Central memory CD8-positive, alpha-beta T cell (primary cell): ENCODE data around the gene KIZ.

Experiments
- ATAC-seq: fragments of 150-1000 bp; cut with Tn5 transposase; replicated peaks from 2 replicates; pipeline ENCODE4 v1.10.0; 2022; ENCODE audit warnings: mild to moderate bottlenecking, moderate FRiP score, moderate number of reproducible peaks; ENCODE audit not compliant: poor library complexity, severe bottlenecking; ENCODE audit errors: extremely low read depth
- DNase-seq, 2 donors: peaks; one replicate each; pipeline ENCODE4 v3.0.0; 2021; ENCODE audit warnings: low spot score in 2 of 2
- H3K27ac Mint-ChIP-seq: one replicate; pipeline ENCODE4 v1.8.0; 2022; ENCODE audit warnings: low read depth, mild to moderate bottlenecking, moderate library complexity, mixed read lengths
- H3K27me3 Mint-ChIP-seq: one replicate; pipeline ENCODE4 v1.8.0; 2022; ENCODE audit warnings: mixed read lengths
- H3K36me3 Mint-ChIP-seq: one replicate; pipeline ENCODE4 v1.8.0; 2022; ENCODE audit warnings: mild to moderate bottlenecking, moderate library complexity, mixed read lengths; ENCODE audit not compliant: insufficient read depth
- H3K4me1 Mint-ChIP-seq: one replicate; pipeline ENCODE4 v1.8.0; 2022; ENCODE audit warnings: mixed read lengths
- H3K4me3 Mint-ChIP-seq: one replicate; pipeline ENCODE4 v1.8.0; 2022; ENCODE audit warnings: mild to moderate bottlenecking, moderate library complexity, mixed read lengths
- H3K9me3 Mint-ChIP-seq: one replicate; pipeline ENCODE4 v1.8.0; 2022; ENCODE audit warnings: mixed read lengths

The KIZ gene

DNA sequence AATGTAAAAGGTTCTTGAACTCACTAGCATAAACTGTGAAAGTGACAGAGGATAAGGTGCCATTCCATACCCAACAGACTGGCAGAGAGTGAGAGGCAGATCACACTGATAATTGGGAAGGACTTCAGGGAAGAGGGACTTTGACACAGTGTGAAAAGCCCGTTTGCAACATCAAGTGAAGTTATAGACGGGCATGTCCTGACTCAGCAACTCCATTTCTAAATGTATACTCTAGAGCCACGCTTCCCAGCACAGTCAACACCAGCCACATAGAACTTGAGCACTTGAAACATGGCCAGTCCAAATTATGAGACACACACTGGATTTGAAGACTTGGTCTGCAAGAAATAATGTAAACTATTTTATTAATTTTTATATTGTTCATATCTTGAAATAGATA is 131.3 kb downstream of the KIZ start:
- H3K36me3 Mint-ChIP-seq, result no peaks in the 10 kb centered on the region
- no peak overlapping the region for H3K27ac Mint-ChIP-seq
- H3K4me3 Mint-ChIP-seq, result no peak overlapping the region
- no peaks in the 10 kb centered on the region for H3K9me3 Mint-ChIP-seq
- H3K4me1 Mint-ChIP-seq, result no peaks in the 10 kb centered on the region
- peaks cover 17% of the 10 kb centered on the region for H3K27me3 Mint-ChIP-seq
- no peak for DNase-seq
- ATAC-seq, result no peak

DNA sequence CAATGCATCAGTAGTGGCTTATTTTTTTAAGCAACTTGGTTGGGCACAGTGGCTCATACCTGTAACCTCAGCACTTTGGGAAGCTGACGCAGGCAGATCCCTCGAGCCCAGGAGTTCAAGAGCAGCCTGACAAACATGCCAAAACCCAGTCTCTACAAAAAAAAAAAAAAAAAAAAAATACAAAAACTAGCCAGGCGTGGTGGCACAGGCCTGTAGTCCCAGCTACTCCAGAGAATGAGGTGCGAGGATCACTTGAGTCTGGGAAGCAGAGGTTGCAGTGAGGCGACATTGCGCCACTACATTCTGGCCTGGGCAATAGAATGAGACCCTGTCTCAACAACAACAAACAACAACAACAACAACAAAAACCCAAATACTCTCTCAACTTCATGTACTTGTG is 132.5 kb downstream of the KIZ start:
- H3K9me3 Mint-ChIP-seq, result no peaks in the 10 kb centered on the region
- no peak for DNase-seq
- no peak overlapping the region for H3K4me3 Mint-ChIP-seq
- no peak overlapping the region for H3K27ac Mint-ChIP-seq
- H3K27me3 Mint-ChIP-seq, result peaks cover 27% of the 10 kb centered on the region
- H3K4me1 Mint-ChIP-seq, result no peaks in the 10 kb centered on the region
- H3K36me3 Mint-ChIP-seq, result no peaks in the 10 kb centered on the region
- no peak for ATAC-seq

DNA sequence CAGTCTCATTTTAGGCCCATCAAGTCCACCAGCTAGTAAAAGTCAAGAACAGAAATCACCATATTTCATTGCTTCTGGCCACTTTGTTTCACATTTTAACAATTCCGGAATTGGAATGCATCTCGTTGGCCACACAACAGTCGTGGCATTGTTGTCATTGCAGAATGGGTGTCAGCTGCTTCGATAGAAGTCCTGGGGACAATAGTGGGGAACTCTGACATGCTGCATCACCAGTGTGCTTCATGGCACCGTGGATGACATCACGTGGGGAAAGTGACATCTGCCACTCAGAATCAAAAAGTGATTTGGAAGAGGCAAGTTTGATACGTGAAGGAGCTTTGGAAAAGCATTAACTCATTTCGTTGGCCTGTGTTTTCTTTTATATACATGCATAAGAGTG is 133.5 kb downstream of the KIZ start:
- H3K4me1 Mint-ChIP-seq, result no peaks in the 10 kb centered on the region
- peaks cover 32% of the 10 kb centered on the region for H3K27me3 Mint-ChIP-seq
- H3K27ac Mint-ChIP-seq, result no peak overlapping the region
- no peaks in the 10 kb centered on the region for H3K36me3 Mint-ChIP-seq
- ATAC-seq (no peak), DNase-seq (no peak)
- H3K4me3 Mint-ChIP-seq, result no peak overlapping the region
- H3K9me3 Mint-ChIP-seq, result no peaks in the 10 kb centered on the region

DNA sequence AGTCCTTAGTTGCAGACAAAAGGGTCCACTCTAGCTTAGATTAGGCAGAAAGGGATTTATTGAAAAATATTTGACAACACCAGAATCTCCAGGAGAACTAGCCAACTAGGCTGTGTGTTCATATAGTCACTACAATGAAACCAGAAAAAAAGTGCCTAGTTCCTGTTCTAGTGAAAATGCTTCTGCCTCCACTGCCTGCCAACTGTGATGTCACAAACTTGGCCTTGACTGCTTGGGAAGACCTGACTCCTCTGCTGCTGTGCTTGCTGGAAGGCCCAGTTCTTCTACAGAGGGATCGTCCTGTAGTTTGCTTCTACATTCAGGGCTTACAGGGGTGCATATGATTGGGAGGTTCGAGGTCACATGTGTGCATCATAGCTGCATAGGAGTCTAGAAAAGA is 136.9 kb downstream of the KIZ start:
- Mint-ChIP-seq H3K36me3 (no peaks in the 10 kb centered on the region), H3K27ac (no peak overlapping the region), H3K4me3 (no peak overlapping the region), H3K4me1 (no peaks in the 10 kb centered on the region), H3K27me3 (peaks cover 34% of the 10 kb centered on the region), H3K9me3 (no peaks in the 10 kb centered on the region)
- ATAC-seq (no peak), DNase-seq (no peak)

DNA sequence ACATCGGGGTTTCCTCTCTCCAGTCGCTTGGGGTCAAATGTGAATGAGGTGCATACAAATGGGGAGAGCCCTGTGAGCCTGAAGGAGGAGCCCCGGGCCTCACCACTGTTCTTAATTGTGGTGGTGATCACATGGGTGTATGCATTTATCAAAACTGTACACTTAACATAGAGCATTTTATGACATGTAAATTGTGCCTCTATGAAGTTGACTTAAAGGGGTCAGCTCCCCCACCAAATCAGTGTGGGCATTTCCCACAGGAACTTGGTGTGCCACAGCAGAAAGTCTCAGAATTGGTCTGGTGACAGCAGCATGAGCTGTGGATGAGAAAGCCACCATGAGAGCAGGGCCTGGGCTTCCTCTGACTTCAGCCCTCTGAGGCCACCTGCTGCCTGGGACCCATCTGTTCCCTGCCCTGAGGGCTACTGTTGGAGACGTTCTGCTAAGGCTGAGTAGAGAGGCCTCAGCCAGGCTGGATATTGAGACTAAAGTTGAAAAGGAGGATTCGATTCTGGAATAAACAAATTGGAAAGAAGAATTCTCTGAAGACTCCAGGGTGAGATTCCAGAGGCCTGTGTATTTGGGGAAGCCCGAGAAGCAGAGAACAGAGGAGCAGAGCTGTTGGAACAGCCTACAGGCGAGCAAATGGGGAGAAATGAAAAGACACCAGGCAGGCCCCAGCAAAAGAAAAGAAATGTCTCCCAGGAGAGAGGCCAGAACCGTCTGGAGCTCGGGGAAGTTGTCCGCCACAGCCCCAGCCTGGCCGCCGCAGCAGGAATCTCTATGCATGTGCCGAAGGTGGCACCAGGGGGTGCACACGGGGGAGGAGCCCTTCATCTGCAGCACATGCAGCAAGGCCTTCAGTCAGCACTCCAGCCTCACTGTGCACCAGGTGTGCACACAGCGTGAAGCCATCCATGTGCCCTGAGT is 139.6 kb downstream of the KIZ start:
- Mint-ChIP-seq H3K4me3 (no peak overlapping the region), H3K4me1 (no peaks in the 10 kb centered on the region), H3K27ac (no peak overlapping the region), H3K27me3 (peaks cover 29% of the 10 kb centered on the region), H3K9me3 (no peaks in the 10 kb centered on the region), H3K36me3 (no peaks in the 10 kb centered on the region)
- DNase-seq (no peak), ATAC-seq (no peak)

DNA sequence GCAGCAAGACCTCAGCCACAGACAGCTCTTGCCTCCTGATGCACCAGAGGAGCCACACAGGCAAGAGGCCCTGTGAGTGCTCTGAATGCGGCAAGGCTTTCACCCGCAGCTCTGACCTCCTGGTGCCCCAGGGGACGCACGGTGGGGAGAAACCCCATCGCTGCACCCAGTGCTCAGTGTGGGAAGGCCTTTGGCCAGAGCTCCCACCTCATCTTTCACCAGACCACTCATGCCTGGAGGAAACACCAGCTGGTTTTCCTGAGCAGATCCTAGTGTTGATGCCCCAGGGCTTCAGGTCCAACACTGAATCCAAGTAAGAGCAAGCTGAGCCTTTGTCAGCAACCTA is 140.3 kb downstream of the KIZ start:
- no peak overlapping the region for H3K27ac Mint-ChIP-seq

DNA sequence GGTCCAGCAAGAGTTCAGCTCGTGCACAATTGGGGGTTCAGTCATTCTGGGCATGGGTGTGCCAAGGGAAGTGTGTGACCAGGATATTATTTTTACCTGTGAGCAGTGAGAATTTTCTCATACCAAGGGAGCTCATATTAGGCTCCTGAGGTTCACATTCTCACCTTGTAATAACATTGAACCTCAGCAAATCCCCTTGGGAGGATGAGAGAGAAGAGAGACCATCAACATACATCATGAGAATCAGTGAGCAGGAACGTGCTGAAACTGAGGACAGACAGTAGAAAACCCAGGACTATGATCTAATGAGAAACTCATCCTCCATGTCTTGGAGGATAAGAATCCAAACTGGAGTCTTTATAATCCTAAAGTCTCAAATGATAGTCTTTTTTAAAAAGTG is 143.9 kb downstream of the KIZ start:
- H3K9me3 Mint-ChIP-seq, result peaks cover 5% of the 10 kb centered on the region
- DNase-seq (no peak), ATAC-seq (no peak)
- no peaks in the 10 kb centered on the region for H3K4me1 Mint-ChIP-seq
- peaks cover 2% of the 10 kb centered on the region for H3K36me3 Mint-ChIP-seq
- H3K27me3 Mint-ChIP-seq, result peaks cover 54% of the 10 kb centered on the region
- H3K4me3 Mint-ChIP-seq, result no peak overlapping the region
- H3K27ac Mint-ChIP-seq, result no peak overlapping the region

More for the DNA sequence above, 140.3 kb downstream of the KIZ start:
- ATAC-seq (no peak), DNase-seq (no peak)
- Mint-ChIP-seq H3K9me3 (no peaks in the 10 kb centered on the region), H3K36me3 (peaks cover under 1% of the 10 kb centered on the region), H3K27me3 (peaks cover 35% of the 10 kb centered on the region), H3K4me3 (no peak overlapping the region), H3K4me1 (no peaks in the 10 kb centered on the region)

DNA sequence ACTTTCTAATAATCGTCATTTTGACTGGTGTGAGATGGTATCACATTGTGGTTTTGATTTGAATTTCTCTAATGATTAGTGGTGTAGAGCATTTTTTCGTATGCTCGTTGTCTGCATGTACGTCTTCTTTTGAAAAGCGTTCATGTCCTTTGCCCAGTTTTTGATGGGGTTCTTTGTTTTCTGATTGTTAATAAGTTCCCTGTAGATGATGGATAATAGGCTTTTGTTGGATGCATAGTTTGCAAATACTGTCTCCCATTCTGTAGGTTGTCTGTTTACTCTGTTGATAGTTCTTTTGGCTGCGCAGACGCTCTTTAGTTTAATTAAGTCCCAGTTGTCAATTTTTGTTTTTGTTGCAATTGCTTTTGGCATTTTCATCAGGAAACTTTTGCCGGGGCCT is 144.9 kb downstream of the KIZ start:
- peaks cover 5% of the 10 kb centered on the region for H3K9me3 Mint-ChIP-seq
- H3K27ac Mint-ChIP-seq, result no peak overlapping the region
- H3K27me3 Mint-ChIP-seq, result peaks cover 46% of the 10 kb centered on the region
- H3K36me3 Mint-ChIP-seq, result peaks cover 2% of the 10 kb centered on the region
- DNase-seq (no peak), ATAC-seq (no peak)
- no peak overlapping the region for H3K4me3 Mint-ChIP-seq
- H3K4me1 Mint-ChIP-seq, result no peaks in the 10 kb centered on the region

DNA sequence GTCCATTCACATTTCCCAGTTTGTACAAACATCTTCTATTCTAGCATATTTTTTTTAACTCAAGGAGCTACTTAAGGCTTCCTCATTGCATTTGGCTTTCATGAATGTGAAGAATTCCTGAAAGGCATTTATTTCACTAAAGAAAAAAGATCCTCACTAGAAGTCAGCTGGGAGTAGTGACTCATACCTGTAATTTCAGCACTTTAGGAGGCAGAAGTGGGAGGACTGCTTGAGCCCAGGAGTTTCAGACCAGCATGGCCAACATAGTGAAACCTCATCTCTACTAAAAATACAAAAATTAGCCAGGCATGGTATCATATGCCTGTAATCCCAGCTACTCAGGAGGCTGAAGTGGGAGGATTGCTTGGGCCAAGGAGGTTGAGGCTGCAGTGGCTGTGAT is 146.4 kb downstream of the KIZ start:
- H3K27ac Mint-ChIP-seq, result no peak overlapping the region
- ATAC-seq (no peak), DNase-seq (no peak)
- peaks cover 45% of the 10 kb centered on the region for H3K27me3 Mint-ChIP-seq
- H3K9me3 Mint-ChIP-seq, result peaks cover 5% of the 10 kb centered on the region
- H3K4me1 Mint-ChIP-seq, result no peaks in the 10 kb centered on the region
- no peak overlapping the region for H3K4me3 Mint-ChIP-seq
- H3K36me3 Mint-ChIP-seq, result peaks cover 2% of the 10 kb centered on the region

DNA sequence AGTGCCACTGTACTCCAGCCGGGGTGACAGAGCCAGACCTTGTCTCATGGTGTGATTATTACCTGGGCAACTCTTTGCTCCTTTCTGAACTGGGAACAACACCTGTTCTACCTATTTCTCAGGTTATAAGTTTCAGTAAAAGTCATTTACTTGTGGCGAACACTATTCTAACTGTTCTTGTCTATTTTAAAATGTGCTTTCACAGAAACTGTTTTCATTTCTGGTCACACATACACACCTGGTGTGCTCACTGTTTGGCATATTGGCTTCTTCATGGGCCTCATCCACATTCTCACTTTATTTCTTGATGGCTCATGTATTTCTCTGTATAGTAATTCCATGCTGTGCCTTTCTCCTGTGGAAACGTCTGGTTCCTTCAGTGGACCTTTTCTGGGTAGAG is 146.8 kb downstream of the KIZ start:
- Mint-ChIP-seq H3K36me3 (peaks cover 2% of the 10 kb centered on the region), H3K27me3 (peaks cover 46% of the 10 kb centered on the region), H3K27ac (no peak overlapping the region), H3K4me1 (no peaks in the 10 kb centered on the region), H3K4me3 (no peak overlapping the region), H3K9me3 (peaks cover 5% of the 10 kb centered on the region)
- DNase-seq, result no peak
- no peak for ATAC-seq

DNA sequence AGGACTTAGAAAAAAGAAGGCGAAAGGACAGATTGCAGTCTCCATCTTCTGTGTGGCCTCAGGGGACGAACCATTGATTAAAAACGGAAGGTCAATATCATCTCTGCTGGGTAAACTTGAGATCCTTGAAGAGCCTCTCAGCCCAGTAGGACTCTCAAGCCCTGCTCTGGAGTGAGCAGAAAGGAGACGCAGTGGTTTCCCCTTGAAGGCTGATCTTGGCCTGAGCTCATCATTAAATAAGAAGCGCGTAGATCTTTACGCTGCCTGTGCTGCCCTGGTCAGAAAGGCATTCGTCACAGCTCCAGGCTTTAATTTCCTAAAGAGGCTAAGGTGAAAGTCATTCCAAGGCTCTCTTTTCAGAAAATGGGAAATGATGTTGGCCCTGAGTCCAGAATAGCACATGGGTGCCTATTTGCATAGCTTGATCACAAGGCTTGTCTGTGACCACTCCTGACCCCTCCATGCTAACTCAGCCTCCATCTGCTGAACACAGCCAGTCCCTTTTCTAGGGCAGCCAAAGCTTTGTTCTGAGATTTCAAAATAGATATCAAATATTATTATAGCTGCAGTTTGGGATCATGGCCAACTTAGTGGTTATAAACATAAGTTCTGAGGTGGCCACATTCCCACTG is 148.0 kb downstream of the KIZ start:
- Mint-ChIP-seq H3K27me3 (peaks cover 54% of the 10 kb centered on the region), H3K4me3 (no peak overlapping the region), H3K27ac (no peak overlapping the region), H3K4me1 (no peaks in the 10 kb centered on the region), H3K9me3 (peaks cover 5% of the 10 kb centered on the region), H3K36me3 (peaks cover 2% of the 10 kb centered on the region)
- no peak for ATAC-seq
- DNase-seq, result no peak

DNA sequence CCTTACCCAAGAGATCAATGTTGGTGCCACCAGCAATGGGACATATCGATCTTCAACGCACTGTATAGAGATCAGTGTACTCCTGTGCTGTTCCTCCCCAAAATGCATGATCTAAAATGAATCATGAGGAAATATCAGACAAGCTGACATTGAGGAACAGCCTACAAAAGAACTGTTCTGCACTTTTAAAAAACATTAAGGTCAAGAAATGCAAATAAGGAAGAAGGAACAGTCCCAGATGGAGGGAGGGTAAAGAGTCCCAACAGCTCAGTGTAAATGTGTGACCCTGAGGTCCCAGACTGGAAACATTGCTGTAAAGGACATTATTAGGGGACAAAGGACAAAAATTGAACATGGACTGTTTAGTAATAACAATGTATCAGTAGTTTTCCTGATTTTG is 152.9 kb downstream of the KIZ start:
- Mint-ChIP-seq H3K27me3 (peaks cover 21% of the 10 kb centered on the region), H3K4me3 (no peak overlapping the region), H3K4me1 (no peaks in the 10 kb centered on the region), H3K27ac (no peak overlapping the region), H3K9me3 (no peaks in the 10 kb centered on the region), H3K36me3 (no peaks in the 10 kb centered on the region)
- ATAC-seq (no peak), DNase-seq (no peak)
